GM21619 (cell line): ENCODE results near the gene HIPK2.
"Not testable (repeated sequence)": the region's sequence is repeated elsewhere in the genome, so short reads cannot be mapped to it uniquely, and the experiment has no call there.

Experiments used
- ATAC-seq: cut with Tn5 transposase; IDR thresholded peaks from one replicate; pipeline ENCODE4 v1.9.1; 2021; ENCODE audit not compliant: unreplicated experiment

Gene HIPK2

DNA sequence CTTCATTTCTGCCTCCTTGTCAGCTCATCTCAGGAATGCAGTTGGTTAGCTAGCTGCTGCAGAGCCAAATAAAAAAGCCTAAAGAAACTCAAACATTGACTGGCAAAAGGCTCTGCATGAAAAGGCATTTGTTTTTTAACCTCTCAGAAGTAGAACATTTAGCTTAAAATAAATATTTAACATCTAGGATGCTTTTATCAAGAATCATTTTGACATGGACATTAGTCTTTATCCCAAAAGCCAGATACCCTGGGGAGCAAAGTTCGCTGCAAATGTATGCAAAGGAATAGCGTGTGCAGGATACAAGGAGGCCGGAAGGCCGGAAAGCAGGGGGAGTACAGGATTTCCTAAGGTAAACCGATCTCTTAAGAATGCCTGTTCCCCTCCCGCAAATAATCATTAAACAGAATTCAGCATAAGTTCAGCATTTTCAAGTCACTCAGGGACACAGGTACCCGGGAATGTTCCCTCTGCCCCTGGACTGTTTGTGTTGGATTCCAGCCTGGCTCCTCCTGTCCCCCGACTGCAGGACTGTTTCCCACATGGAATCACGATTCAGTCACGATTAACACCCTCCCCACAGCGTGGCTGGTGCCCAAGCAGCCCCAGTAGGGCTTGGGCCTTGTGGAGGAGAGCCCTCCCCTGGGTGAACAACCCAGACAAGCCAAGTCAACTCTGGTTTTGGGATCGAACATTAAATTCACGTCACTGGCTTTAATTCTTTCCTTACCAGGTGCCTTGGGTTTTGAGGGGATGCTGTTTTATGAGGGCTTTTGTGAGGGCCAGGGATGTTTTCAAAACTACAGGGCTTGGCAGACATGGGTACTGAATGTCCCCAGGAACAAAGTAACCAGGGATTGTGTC, 97.8 kb downstream of the HIPK2 start:
- no peak for ATAC-seq

DNA sequence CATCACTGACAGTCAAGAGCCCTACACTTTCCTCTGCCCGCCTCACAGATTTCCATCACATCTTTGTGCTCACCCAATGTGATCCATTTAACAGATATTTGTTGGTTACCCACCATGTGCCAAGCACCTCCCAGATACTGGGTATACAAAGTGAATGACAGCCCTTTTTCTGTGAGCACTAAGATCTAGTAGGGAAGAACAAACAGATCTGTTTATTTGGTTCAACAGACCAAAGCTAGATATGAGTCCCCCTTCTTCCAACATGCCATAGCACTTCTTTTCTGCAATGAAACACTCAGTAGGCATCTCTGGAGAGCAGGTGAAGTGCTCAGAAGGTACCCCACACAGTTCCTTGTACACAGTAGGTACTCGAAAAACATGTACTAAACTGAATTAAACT, 101.4 kb downstream of the HIPK2 start:
- no peak for ATAC-seq

- ATAC-seq, result no peak
These were observed 102.4 kb downstream of the HIPK2 start for GRCh38 chr7:139675127-139676125.

GRCh38 chr7:139674752-139675126, 103.1 kb downstream of the HIPK2 start:
- no peak for ATAC-seq

GRCh38 chr7:139674341-139674740, 103.5 kb downstream of the HIPK2 start:
- ATAC-seq, result no peak

DNA sequence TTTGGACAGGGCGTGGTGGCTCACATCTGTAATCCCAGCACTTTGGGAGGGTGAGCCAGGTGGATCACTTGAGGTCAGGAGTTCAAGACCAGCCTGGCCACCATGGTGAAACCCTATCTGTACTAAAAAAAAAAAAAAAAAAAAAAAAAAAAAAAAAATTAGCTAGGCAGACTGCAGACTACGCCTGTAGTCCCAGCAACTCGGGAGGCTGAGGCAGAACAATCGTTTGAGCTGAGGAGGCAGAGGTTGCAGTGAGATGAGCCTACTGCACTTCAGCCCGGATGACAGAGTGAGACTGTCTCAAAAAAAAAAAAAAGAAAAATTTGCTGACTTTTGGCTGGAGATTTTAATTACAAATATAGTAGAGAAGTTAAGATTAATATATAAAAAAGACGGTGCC, 104.0 kb downstream of the HIPK2 start:
- ATAC-seq, result no peak

DNA sequence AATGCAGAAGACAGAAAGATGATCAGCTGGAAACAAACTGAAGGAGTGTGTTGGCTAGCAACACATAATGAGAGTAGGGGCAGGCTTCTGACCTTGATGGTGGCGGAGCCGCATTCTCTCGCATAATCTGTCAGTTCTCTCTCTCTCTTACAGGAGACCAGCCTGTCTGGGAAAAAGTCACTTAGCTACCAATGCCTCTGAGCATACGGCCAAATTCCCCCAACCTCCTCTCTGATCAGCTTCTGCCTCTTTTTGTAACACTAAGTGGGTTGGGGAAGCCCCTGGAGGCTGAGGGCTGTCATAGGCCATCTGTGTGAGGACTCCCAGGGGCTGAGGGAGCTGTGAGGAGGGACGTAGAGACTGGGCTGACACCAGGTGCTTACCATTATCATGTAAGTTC, 104.6 kb downstream of the HIPK2 start:
- peak; percentile 80 for ATAC-seq

GRCh38 chr7:139671967-139672366, 105.8 kb downstream of the HIPK2 start:
- no peak for ATAC-seq

- ATAC-seq, result not testable (repeated sequence)
These were observed 107.1 kb downstream of the HIPK2 start for GRCh38 chr7:139670662-139671061.

- no peak for ATAC-seq
These were observed 108.4 kb downstream of the HIPK2 start for GRCh38 chr7:139669106-139670061.

GRCh38 chr7:139667377-139667776, 110.4 kb downstream of the HIPK2 start:
- no peak for ATAC-seq

- ATAC-seq, result no peak
These were observed 111.3 kb downstream of the HIPK2 start for GRCh38 chr7:139666501-139666900.

DNA sequence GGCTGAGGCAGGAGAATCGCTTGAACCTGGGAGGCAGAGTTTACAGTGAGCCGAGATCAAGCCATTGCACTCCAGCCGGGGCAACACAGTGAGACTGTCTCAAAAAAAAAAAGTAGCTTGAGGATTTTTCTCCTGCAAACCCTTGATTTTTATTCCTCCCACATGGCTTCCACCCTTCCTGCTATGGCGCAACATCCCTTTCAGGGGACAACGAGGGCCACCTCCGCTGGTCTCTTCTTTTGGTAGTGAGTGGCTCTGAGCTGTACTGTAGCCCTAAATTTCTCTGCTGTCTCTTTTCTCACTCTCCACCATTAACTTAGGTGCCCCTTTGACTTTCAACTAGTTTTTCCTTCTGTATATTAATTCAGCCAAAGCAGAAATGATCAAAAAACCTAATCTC, 113.4 kb downstream of the HIPK2 start:
- ATAC-seq, result no peak

- no peak for ATAC-seq
These were observed 114.1 kb downstream of the HIPK2 start for GRCh38 chr7:139663608-139664177.

DNA sequence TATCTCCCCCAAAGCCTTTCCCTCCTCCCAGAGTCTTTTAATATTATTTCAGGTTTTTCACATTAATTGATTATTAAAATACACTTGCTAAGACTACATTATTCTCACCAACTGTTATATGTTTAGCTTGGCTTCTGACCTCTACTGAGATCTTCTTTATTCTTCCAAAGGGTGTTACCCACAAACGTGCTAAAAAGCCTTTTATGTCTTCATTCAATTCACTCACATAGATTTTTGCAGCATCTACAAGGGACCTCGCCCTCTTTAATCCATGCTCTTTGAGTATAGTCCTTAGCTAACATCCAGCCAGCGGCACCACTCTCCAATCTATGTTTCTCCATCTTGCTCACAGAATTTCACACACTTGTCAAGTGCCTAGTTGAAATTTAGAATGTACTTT, 115.9 kb downstream of the HIPK2 start:
- ATAC-seq, result no peak

DNA sequence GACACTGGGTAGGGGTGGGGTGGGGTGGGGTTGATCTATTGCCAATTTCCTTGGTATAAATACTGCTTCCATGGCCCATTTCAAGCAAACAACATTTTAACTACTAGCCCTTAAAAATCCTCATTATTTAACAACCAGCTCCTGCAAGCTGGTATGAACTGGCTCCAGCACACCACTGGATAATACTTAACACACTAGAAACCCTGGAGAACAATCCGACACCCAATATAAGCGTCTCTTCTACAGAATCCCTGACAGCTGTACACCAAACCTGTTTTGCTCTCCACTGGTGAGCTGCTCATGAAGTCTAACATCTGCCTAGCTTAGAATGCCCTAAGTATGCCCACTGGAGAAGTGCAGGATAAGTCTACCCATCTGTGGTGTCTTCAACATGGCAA, 116.8 kb downstream of the HIPK2 start:
- ATAC-seq, result no peak

- no peak for ATAC-seq
These were observed 117.3 kb downstream of the HIPK2 start for GRCh38 chr7:139660317-139661042.

DNA sequence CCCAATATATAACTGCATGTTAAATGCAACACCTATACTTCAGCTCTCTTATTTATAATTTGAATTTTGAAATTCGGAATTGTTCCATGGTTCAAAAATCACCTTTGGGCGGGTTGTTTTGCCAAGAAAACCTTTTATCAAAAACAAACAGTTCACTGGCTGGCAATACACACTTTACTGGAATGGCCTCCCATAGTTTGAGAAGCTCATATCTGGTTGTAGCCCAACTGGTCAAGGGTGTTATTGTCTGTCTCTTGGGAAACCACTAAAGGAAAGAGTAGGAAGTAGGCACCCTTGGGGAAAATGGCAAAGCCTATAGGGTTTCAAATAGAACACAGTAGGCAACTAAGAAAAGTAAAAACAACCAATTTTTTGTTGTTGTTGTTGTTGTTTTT, 117.9 kb downstream of the HIPK2 start:
- ATAC-seq, result no peak

- ATAC-seq, result no peak
These were observed 118.7 kb downstream of the HIPK2 start for GRCh38 chr7:139658908-139659675.
